ENCODE measurements around the gene CELF5.

- no peak for TF ChIP-seq EP300 (IDR thresholded peaks at IDR 0.05; ENCODE audit: low read depth)
- TF ChIP-seq POLR2A (IDR thresholded peaks at IDR 0.05), result no peak
- TF ChIP-seq POLR2AphosphoS5 (IDR thresholded peaks at IDR 0.05), result no peak
- TF ChIP-seq, protein P1, sequence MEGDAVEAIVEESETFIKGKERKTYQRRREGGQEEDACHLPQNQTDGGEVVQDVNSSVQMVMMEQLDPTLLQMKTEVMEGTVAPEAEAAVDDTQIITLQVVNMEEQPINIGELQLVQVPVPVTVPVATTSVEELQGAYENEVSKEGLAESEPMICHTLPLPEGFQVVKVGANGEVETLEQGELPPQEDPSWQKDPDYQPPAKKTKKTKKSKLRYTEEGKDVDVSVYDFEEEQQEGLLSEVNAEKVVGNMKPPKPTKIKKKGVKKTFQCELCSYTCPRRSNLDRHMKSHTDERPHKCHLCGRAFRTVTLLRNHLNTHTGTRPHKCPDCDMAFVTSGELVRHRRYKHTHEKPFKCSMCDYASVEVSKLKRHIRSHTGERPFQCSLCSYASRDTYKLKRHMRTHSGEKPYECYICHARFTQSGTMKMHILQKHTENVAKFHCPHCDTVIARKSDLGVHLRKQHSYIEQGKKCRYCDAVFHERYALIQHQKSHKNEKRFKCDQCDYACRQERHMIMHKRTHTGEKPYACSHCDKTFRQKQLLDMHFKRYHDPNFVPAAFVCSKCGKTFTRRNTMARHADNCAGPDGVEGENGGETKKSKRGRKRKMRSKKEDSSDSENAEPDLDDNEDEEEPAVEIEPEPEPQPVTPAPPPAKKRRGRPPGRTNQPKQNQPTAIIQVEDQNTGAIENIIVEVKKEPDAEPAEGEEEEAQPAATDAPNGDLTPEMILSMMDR (IDR thresholded peaks at IDR 0.05), result no peak
These were observed 37.9 kb downstream of the CELF5 start for GRCh38 chr19:3262362-3262761.

Measured in transverse colon (tissue), 4 donors.